ENCODE measurements around the gene ODF4.
A peak's percentile ranks its signal among the peaks of the same experiment; 100 is the strongest.

Gene ODF4

GRCh38 chr17:8382052-8382879 is 42.6 kb downstream of the ODF4 start:
- TF ChIP-seq, protein P1, sequence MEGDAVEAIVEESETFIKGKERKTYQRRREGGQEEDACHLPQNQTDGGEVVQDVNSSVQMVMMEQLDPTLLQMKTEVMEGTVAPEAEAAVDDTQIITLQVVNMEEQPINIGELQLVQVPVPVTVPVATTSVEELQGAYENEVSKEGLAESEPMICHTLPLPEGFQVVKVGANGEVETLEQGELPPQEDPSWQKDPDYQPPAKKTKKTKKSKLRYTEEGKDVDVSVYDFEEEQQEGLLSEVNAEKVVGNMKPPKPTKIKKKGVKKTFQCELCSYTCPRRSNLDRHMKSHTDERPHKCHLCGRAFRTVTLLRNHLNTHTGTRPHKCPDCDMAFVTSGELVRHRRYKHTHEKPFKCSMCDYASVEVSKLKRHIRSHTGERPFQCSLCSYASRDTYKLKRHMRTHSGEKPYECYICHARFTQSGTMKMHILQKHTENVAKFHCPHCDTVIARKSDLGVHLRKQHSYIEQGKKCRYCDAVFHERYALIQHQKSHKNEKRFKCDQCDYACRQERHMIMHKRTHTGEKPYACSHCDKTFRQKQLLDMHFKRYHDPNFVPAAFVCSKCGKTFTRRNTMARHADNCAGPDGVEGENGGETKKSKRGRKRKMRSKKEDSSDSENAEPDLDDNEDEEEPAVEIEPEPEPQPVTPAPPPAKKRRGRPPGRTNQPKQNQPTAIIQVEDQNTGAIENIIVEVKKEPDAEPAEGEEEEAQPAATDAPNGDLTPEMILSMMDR (IDR thresholded peaks at IDR 0.05; ENCODE audit: control insufficient read depth, insufficient read depth, low read depth, low read length, missing control alignments), result no peak
- no peak for DNase-seq (ENCODE audit: low read depth)
- H3K4me3 ChIP-seq (ENCODE audit: control insufficient read depth, low read depth, low read length), result peak overlapping the region; percentile 83

GRCh38 chr17:8382880-8383142 is 43.2 kb downstream of the ODF4 start:
- DNase-seq (ENCODE audit: low read depth), result no peak
- H3K4me3 ChIP-seq (ENCODE audit: control insufficient read depth, low read depth, low read length), result peak overlapping the region; percentile 83
- TF ChIP-seq, protein P1 (IDR thresholded peaks at IDR 0.05; ENCODE audit: control insufficient read depth, insufficient read depth, low read depth, low read length, missing control alignments), result no peak

DNA sequence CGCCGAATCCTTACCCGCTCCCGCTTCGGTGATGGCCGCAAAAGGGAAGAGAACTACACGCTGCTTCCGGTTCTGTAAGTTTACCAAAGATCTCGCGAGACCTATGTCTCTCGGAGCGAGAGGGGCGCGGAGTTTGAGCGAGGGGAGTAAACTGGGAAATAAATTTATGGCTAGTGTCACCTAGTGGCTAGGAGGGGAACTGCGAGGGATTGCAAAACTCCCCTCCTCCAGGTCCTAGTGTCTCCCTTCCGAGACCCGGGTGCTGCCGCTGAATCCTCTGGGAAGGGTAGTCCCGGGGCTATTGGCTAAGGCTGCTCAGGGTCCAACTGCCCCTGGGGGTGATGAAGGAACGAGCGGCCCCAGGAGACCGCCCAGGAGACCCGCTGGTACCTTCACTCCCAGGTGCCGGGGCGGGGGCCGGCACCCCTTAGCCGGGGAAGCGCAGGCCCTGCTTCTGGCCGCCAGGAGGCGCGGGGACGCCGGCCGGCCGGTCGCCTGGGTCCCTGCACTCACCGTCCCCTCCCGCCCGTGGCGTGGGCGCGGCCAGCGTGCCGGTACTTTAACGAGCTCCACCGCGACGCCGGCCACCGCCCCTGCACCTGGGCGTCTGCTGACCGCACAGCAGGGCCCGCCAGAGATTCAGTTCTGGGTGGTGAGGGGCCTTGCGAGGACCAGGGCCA is 43.6 kb downstream of the ODF4 start, which contains the start of gene RPL26:
Gene RPL26 (minus strand): TSS at position 51 of the 680 bp plus-strand sequence. CDS start 883 bp downstream, outside the sequence.
- TF ChIP-seq, protein P1 (IDR thresholded peaks at IDR 0.05; ENCODE audit: control insufficient read depth, insufficient read depth, low read depth, low read length, missing control alignments), result peak; percentile 89
- H3K4me3 ChIP-seq (ENCODE audit: control insufficient read depth, low read depth, low read length), result peak within 1 kb of the TSS; percentile 83
- DNase-seq (ENCODE audit: low read depth), result peak; percentile 96

GRCh38 chr17:8384801-8385378 is 45.2 kb downstream of the ODF4 start:
- TF ChIP-seq, protein P1 (IDR thresholded peaks at IDR 0.05; ENCODE audit: control insufficient read depth, insufficient read depth, low read depth, low read length, missing control alignments), result no peak
- H3K4me3 ChIP-seq (ENCODE audit: control insufficient read depth, low read depth, low read length), result no peak overlapping the region
- peak; percentile 67 for DNase-seq (ENCODE audit: low read depth)

- TF ChIP-seq, protein P1 (IDR thresholded peaks at IDR 0.05; ENCODE audit: control insufficient read depth, insufficient read depth, low read depth, low read length, missing control alignments), result no peak
- no peak overlapping the region for H3K4me3 ChIP-seq (ENCODE audit: control insufficient read depth, low read depth, low read length)
- no peak for DNase-seq (ENCODE audit: low read depth)
Measured at GRCh38 chr17:8386841-8387240, 47.2 kb downstream of the ODF4 start.

GRCh38 chr17:8387914-8388651 is 48.4 kb downstream of the ODF4 start:
- TF ChIP-seq, protein P1 (IDR thresholded peaks at IDR 0.05; ENCODE audit: control insufficient read depth, insufficient read depth, low read depth, low read length, missing control alignments), result no peak
- H3K4me3 ChIP-seq (ENCODE audit: control insufficient read depth, low read depth, low read length), result no peak overlapping the region
- DNase-seq (ENCODE audit: low read depth), result no peak

Measured in AG09309 (cell line).